Measurements from ENCODE around the gene NAV2. TPM values are rescaled to one million over a fixed set of nuclear protein-coding genes. Genes with fewer than 3 reads are reported as not detected.

NAV2 gene
- total and polyA plus RNA-seq, 3 donors from 2014 or later, result 3.4 to 6.0 (median 3.9) TPM

DNA sequence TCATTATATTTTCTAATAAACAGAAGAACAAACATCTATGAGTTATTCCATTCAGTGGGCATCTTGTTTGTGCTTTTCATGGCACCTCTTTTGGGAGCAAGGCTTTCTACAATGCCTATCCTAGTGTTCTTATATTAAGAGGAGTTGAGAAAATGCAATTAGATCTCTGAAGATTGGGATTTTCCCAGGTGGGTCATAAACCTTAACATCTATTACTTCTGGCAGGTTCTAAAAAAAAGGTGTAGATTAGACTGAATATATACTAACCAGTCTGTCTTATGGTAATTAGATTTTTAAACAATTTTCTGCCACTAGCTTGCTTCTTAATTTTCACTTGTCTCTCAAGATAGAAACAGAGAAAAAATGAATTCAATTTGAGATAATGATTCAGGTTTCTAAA lies 128.3 kb downstream of the NAV2 start:
- Histone ChIP-seq H3K27ac (no peak overlapping the region), H3K27me3 (no peaks in the 10 kb centered on the region), H3K4me1 (no peaks in the 10 kb centered on the region), H3K4me3 (no peak overlapping the region), H3K9me3 (no peaks in the 10 kb centered on the region), H3K36me3 (ENCODE audit: low read depth, missing control alignments) (no peaks in the 10 kb centered on the region)
- DNase-seq, result no peak
- intact Hi-C loops (cut with DNase I; ENCODE audit: low total_unique reads), result no loop called here
- no peak for TF ChIP-seq POLR2A (IDR thresholded peaks at IDR 0.05)
- TF ChIP-seq, protein P1, sequence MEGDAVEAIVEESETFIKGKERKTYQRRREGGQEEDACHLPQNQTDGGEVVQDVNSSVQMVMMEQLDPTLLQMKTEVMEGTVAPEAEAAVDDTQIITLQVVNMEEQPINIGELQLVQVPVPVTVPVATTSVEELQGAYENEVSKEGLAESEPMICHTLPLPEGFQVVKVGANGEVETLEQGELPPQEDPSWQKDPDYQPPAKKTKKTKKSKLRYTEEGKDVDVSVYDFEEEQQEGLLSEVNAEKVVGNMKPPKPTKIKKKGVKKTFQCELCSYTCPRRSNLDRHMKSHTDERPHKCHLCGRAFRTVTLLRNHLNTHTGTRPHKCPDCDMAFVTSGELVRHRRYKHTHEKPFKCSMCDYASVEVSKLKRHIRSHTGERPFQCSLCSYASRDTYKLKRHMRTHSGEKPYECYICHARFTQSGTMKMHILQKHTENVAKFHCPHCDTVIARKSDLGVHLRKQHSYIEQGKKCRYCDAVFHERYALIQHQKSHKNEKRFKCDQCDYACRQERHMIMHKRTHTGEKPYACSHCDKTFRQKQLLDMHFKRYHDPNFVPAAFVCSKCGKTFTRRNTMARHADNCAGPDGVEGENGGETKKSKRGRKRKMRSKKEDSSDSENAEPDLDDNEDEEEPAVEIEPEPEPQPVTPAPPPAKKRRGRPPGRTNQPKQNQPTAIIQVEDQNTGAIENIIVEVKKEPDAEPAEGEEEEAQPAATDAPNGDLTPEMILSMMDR (IDR thresholded peaks at IDR 0.05), result no peak

DNA sequence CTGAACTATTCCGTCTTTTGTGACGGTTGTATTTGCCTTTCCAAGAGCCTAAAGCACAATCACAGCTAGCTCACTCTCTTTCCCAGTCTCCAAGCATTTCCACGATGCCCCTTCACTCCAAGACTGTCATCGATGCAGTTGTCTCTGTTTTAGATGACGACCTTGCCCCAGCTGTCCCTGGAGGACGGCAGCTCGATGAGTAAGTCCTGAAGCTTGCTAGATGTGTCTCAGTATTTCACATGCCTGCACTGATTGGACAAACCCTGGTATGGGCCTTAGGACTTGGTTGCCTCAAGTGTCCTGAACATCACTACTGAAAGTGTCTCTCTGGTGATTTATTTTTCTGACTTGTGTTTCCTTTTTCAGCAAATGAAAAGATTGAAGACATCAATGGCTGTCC lies 129.9 kb downstream of the NAV2 start:
- no peaks in the 10 kb centered on the region for H3K4me1 ChIP-seq
- H3K27me3 ChIP-seq, result no peaks in the 10 kb centered on the region
- WGBS, 2 donors, result 92 to 94% methylated on average over 7 of the region's 7 CpGs
- H3K4me3 ChIP-seq, result no peak overlapping the region
- intact Hi-C loops (cut with DNase I; ENCODE audit: low total_unique reads), result no loop called here
- TF ChIP-seq POLR2A (IDR thresholded peaks at IDR 0.05), result no peak
- TF ChIP-seq, protein P1 (IDR thresholded peaks at IDR 0.05), result no peak
- H3K36me3 ChIP-seq (ENCODE audit: low read depth, missing control alignments), result no peaks in the 10 kb centered on the region
- H3K27ac ChIP-seq, result no peak overlapping the region
- no peak for DNase-seq
- no peaks in the 10 kb centered on the region for H3K9me3 ChIP-seq

DNA sequence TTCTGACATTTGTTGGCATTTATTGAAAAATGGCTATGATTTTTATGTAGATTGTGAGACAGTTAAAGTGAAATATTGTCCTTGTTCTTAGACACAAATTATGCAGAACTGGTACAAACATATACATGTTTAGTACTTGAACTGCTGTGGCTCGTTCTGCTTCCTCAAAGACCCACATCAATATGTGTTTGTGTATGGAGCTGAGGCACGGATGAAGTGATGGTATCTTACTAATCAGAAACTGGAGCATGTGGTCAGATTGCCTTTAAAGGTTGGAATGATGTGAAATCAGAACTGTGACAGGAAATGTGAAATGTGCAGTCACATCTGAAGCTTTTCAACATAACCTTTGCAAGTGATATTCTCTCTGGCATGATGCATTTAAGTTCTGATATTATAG lies 130.4 kb downstream of the NAV2 start:
- Histone ChIP-seq H3K27me3 (no peaks in the 10 kb centered on the region), H3K4me3 (no peak overlapping the region), H3K4me1 (no peaks in the 10 kb centered on the region), H3K27ac (no peak overlapping the region), H3K9me3 (no peaks in the 10 kb centered on the region), H3K36me3 (ENCODE audit: low read depth, missing control alignments) (no peaks in the 10 kb centered on the region)
- intact Hi-C loops (cut with DNase I; ENCODE audit: low total_unique reads), result no loop called here
- no peak for TF ChIP-seq POLR2A (IDR thresholded peaks at IDR 0.05)
- TF ChIP-seq, protein P1 (IDR thresholded peaks at IDR 0.05), result no peak
- 83 to 95% methylated on average over 2 of the region's 2 CpGs for WGBS, 2 donors
- no peak for DNase-seq

DNA sequence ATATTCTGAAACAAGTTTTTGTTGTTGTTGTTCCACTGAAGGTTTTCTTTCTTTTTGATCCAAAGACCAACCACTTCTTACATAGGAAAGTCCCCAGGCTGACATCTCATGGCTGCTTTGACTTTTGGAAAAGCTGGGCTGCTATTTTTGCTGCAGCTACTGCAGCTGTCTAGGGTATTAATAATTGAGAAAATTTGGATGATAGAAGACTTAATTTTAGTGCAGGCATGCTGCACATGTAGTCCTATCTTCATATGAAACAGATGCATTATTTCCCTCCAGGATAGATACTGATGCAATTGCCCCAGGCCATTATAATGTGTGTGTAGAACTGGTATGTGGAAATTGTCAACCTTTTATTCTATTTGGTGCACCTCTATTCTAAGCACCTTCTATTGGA lies 131.4 kb downstream of the NAV2 start:
- intact Hi-C loops (cut with DNase I; ENCODE audit: low total_unique reads), result no loop called here
- Histone ChIP-seq H3K4me1 (no peaks in the 10 kb centered on the region), H3K9me3 (no peaks in the 10 kb centered on the region), H3K27me3 (no peaks in the 10 kb centered on the region), H3K36me3 (ENCODE audit: low read depth, missing control alignments) (no peaks in the 10 kb centered on the region), H3K4me3 (no peak overlapping the region), H3K27ac (no peak overlapping the region)
- no peak for TF ChIP-seq POLR2A (IDR thresholded peaks at IDR 0.05)
- TF ChIP-seq, protein P1 (IDR thresholded peaks at IDR 0.05), result no peak
- DNase-seq, result no peak

DNA sequence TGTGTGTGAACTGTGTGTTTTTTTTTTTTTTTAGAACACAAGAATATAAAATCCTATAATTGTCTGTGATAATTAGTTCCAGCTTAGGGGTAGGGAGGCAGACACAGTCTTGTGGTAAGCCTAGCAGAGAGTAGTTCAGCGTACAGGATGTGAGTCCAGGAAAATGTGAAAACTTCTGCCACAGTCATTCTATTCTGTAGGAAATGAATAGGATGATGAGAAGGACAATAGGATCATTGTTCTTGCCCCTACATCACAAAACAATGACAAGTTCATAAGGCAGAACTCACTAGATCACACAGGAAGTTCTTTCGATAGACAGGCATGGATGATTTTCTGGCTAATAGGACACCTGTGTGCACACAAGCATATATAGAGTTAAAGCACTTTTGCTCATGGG lies 132.2 kb downstream of the NAV2 start:
- no peak overlapping the region for H3K27ac ChIP-seq
- intact Hi-C loops (cut with DNase I; ENCODE audit: low total_unique reads), result no loop called here
- 78 to 81% methylated on average over 2 of the region's 2 CpGs for WGBS, 2 donors
- no peaks in the 10 kb centered on the region for H3K9me3 ChIP-seq
- no peak for TF ChIP-seq POLR2A (IDR thresholded peaks at IDR 0.05)
- TF ChIP-seq, protein P1 (IDR thresholded peaks at IDR 0.05), result no peak
- no peaks in the 10 kb centered on the region for H3K27me3 ChIP-seq
- H3K36me3 ChIP-seq (ENCODE audit: low read depth, missing control alignments), result no peaks in the 10 kb centered on the region
- DNase-seq, result no peak
- no peak overlapping the region for H3K4me3 ChIP-seq
- H3K4me1 ChIP-seq, result peaks cover 7% of the 10 kb centered on the region

Measured in testis (tissue), 3 donors.